Kidney epithelial cell (primary cell): ENCODE results near the gene KCNMB3. TPM values are rescaled to one million over a fixed set of nuclear protein-coding genes. Genes with fewer than 3 reads are reported as not detected.

Source experiments
- DNase-seq: peaks from one replicate; pipeline ENCODE4 v3.0.0-alpha.2; 2010; ENCODE audit warnings: low read depth
- H3K27me3 ChIP-seq: 2 replicates; pipeline ENCODE4 v1.6.0; 2011; ENCODE audit warnings: low read length; ENCODE audit not compliant: control insufficient read depth, insufficient read depth
- H3K36me3 ChIP-seq: 2 replicates; pipeline ENCODE4 v1.5.1; 2011; ENCODE audit warnings: low read length; ENCODE audit not compliant: control insufficient read depth, insufficient read depth
- H3K4me3 ChIP-seq: 2 replicates; pipeline ENCODE4 v1.5.1; 2011; ENCODE audit warnings: low read depth, mild to moderate bottlenecking, control low read depth, low read length
- CTCF ChIP-seq: IDR thresholded peaks from 2 replicates; pipeline ENCODE4 v1.5.1; 2011; ENCODE audit warnings: mild to moderate bottlenecking, moderate library complexity, low read length, control low read depth, inconsistent platforms; ENCODE audit not compliant: insufficient read depth, poor library complexity, severe bottlenecking
- total RNA-seq: library from RNA; depleted of rRNA; stranded (reverse); fragments of >200 nt; gene quantifications from 2 replicates; pipeline ENCODE4 v1.2.3, GENCODE V29; 2015

The KCNMB3 gene
- total RNA-seq, 1 donor from 2014 or later = 0.96 TPM

- Histone ChIP-seq H3K27me3 (no peaks in the 10 kb centered on the region), H3K36me3 (no peaks in the 10 kb centered on the region), H3K4me3 (no peak overlapping the region)
- no peak for TF ChIP-seq CTCF
- no peak for DNase-seq
Observed at GRCh38 chr3:179289295-179289694, 38.4 kb upstream of the KCNMB3 start.

- DNase-seq = no peak
- H3K36me3 ChIP-seq = no peaks in the 10 kb centered on the region
- TF ChIP-seq CTCF = no peak
- no peak overlapping the region for H3K4me3 ChIP-seq
- H3K27me3 ChIP-seq = no peaks in the 10 kb centered on the region
Observed at GRCh38 chr3:179288845-179289244, 37.9 kb upstream of the KCNMB3 start.

GRCh38 chr3:179286331-179286730 lies 35.4 kb upstream of the KCNMB3 start:
- H3K27me3 ChIP-seq = no peaks in the 10 kb centered on the region
- no peak for TF ChIP-seq CTCF
- H3K36me3 ChIP-seq = no peaks in the 10 kb centered on the region
- H3K4me3 ChIP-seq = no peak overlapping the region
- DNase-seq = no peak

- TF ChIP-seq CTCF = no peak
- H3K27me3 ChIP-seq = no peaks in the 10 kb centered on the region
- no peak overlapping the region for H3K4me3 ChIP-seq
- H3K36me3 ChIP-seq = no peaks in the 10 kb centered on the region
- no peak for DNase-seq
Observed at GRCh38 chr3:179281825-179282224, 30.9 kb upstream of the KCNMB3 start.

GRCh38 chr3:179279837-179280236 lies 28.9 kb upstream of the KCNMB3 start:
- Histone ChIP-seq H3K27me3 (no peaks in the 10 kb centered on the region), H3K36me3 (no peaks in the 10 kb centered on the region), H3K4me3 (no peak overlapping the region)
- no peak for DNase-seq
- no peak for TF ChIP-seq CTCF

- DNase-seq = no peak
- H3K36me3 ChIP-seq = no peaks in the 10 kb centered on the region
- no peaks in the 10 kb centered on the region for H3K27me3 ChIP-seq
- no peak overlapping the region for H3K4me3 ChIP-seq
- no peak for TF ChIP-seq CTCF
Observed at GRCh38 chr3:179278932-179279693, 28.2 kb upstream of the KCNMB3 start.
